Heart left ventricle (tissue), 13 donors: ENCODE results near the gene PCDHB6.

ENCODE experiments used
- POLR2A ChIP-seq, 2 donors: fragments of 450-650 bp; IDR thresholded peaks; one replicate each; pipeline ENCODE4 v1.6.1; 2017; ENCODE audit warnings: antibody characterized with exemption in 2 of 2, mild to moderate bottlenecking in 2 of 2, moderate library complexity in 2 of 2
- TF ChIP-seq, protein P1 (sequence below), 12 donors: fragments of 200-600 bp; sonication (generic) in 4 of 12; IDR thresholded peaks; one replicate each; pipeline versions ENCODE4 v1.5.0 to v1.8.0; 2018 to 2022; ENCODE audit warnings: antibody characterized with exemption in 12 of 12, mild to moderate bottlenecking in 5 of 12
- donor health status: ischemic (EF 13 %, LVEDD 7.1; RV severe dilation, severe dysfunction).
- donor health status: DM: no; HTN: yes; CAD: no.
- donor health status: DM: no; HTN: no; CAD: no.
- donor health status: ischemic (EF 25% LVEDD 6.9; RV normal size, moderate dysfunction).
- donor health status: ischemic (EF 25% LVEDD 5.7; RV mildly dilated, moderate dysfunction).
- donor health status: ischemic (EF 35%, LVEDD 5.7; RV mildly dilated, moderate dysfunction).
- donor health status: nonischemic (EF 11% LVEDD 7.7; RV severe dilation, severe dysfunction).
- donor health status: DM: yes; HTN: yes; CAD: no.
- donor health status: PGD.
- donor health status: ischemic (EF 29% LVEDD 5.4; RV normal size, mild dysfunction).
- donor health status: nonischemic (EF 23%, LVEDD 6.1; RV moderate dilation, normal function).

DNA sequence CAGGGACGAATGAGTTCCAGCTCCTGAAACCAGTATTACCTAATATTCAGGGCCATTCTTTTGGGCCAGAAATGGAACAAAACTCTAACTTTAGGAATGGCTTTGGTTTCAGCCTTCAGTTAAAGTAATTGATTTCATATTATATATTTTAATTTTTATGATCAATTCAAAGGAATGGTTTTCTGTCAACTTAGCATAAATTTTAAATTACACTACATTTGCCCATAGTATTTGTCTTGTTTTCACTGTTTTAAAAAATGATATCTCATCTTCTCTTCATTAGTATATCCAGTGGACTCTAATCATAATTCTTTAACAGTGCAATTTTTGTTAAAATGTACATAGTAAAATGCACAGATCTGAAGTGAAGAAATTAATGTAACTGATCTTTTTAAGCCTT, 30.5 kb downstream of the PCDHB6 start:
- TF ChIP-seq, protein P1, sequence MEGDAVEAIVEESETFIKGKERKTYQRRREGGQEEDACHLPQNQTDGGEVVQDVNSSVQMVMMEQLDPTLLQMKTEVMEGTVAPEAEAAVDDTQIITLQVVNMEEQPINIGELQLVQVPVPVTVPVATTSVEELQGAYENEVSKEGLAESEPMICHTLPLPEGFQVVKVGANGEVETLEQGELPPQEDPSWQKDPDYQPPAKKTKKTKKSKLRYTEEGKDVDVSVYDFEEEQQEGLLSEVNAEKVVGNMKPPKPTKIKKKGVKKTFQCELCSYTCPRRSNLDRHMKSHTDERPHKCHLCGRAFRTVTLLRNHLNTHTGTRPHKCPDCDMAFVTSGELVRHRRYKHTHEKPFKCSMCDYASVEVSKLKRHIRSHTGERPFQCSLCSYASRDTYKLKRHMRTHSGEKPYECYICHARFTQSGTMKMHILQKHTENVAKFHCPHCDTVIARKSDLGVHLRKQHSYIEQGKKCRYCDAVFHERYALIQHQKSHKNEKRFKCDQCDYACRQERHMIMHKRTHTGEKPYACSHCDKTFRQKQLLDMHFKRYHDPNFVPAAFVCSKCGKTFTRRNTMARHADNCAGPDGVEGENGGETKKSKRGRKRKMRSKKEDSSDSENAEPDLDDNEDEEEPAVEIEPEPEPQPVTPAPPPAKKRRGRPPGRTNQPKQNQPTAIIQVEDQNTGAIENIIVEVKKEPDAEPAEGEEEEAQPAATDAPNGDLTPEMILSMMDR (IDR thresholded peaks at IDR 0.05): no peak
- no peak for TF ChIP-seq POLR2A (IDR thresholded peaks at IDR 0.05)
